GM12874 (cell line): ENCODE data around the gene LGALS1.

Source experiments
- TF ChIP-seq, protein P1 (sequence below): IDR thresholded peaks from 2 replicates; pipeline ENCODE4 v1.5.1; 2011; ENCODE audit warnings: low read depth, mild to moderate bottlenecking, control low read depth, low read length, moderate library complexity; ENCODE audit not compliant: insufficient read depth

LGALS1 gene

DNA sequence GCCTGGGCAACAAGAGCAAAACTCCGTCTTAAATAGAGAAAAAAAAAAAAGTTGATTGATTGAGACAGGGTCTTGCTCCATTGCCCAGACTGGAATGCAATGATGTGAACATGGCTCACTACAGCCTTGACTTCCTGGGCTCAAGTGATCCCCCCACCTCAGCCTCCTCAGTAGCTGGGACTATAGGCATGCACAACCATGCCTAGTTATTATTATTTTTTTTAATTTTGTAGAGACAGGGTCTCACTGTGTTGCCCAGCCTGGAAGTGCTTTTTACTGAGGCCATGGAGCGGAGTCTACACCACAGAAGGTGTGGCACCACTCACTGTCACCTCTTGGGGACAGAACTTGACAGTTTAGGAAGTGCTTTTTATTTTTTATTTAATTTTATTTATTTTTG is 39.2 kb downstream of the LGALS1 start:
- TF ChIP-seq, protein P1, sequence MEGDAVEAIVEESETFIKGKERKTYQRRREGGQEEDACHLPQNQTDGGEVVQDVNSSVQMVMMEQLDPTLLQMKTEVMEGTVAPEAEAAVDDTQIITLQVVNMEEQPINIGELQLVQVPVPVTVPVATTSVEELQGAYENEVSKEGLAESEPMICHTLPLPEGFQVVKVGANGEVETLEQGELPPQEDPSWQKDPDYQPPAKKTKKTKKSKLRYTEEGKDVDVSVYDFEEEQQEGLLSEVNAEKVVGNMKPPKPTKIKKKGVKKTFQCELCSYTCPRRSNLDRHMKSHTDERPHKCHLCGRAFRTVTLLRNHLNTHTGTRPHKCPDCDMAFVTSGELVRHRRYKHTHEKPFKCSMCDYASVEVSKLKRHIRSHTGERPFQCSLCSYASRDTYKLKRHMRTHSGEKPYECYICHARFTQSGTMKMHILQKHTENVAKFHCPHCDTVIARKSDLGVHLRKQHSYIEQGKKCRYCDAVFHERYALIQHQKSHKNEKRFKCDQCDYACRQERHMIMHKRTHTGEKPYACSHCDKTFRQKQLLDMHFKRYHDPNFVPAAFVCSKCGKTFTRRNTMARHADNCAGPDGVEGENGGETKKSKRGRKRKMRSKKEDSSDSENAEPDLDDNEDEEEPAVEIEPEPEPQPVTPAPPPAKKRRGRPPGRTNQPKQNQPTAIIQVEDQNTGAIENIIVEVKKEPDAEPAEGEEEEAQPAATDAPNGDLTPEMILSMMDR = no peak

DNA sequence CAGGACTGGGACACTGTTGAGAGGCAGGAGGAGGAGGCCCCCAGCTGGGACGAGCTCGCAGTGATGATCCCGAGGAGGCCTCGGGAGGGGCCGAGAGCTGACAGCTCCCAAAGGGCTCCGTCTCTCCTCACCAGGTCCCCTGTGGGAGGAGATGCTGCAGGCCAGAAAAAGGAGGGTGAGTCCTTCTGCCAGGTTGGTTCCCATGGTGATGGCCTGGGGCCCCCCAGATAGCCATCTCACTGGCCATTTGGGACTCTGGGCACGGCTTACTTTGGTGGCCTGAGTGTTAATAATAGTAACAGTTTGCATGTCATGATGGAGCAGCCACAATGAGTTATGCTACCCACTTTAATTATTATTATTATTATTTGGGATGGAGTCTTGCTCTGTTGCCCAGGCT is 40.3 kb downstream of the LGALS1 start:
- TF ChIP-seq, protein P1 = no peak

DNA sequence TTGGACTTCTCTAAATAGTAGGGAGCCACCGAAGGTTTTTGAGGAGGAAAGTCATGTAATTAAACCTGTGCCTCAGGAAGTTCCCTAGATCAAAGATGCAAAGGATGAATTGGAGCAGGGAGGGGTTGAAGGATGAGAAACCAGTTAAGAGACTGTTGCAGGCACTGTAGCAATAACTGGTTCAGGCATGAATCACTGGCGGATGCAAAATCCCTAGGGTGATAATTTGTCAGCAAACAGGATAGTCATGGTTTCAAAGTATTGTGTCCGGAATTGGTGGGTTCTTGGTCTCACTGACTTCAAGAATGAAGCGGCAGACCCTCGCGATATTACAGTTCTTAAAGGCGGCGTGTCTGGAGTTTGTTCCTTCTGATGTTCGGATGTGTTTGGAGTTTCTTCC is 41.3 kb downstream of the LGALS1 start:
- TF ChIP-seq, protein P1 = no peak

DNA sequence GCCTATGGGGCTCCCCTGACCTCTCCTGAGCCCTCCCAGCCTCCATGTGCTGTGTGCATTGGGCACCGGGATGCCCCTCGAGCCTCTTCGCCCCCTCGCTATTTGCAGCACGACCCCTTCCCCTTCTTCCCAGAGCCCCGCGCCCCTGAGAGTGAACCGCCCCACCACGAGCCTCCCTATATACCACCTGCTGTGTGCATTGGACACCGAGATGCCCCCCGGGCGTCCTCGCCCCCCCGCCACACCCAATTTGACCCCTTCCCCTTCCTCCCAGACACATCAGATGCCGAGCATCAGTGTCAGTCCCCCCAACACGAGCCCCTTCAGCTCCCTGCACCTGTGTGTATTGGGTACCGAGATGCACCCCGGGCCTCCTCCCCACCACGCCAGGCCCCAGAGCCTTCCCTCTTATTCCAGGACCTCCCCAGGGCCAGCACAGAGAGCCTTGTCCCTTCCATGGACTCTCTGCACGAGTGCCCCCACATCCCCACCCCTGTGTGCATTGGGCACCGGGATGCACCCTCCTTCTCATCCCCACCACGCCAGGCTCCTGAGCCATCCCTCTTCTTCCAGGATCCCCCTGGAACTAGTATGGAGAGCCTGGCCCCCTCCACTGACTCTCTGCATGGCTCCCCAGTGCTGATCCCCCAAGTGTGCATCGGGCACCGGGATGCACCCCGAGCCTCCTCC is 50.3 kb downstream of the LGALS1 start:
- TF ChIP-seq, protein P1 = no peak

DNA sequence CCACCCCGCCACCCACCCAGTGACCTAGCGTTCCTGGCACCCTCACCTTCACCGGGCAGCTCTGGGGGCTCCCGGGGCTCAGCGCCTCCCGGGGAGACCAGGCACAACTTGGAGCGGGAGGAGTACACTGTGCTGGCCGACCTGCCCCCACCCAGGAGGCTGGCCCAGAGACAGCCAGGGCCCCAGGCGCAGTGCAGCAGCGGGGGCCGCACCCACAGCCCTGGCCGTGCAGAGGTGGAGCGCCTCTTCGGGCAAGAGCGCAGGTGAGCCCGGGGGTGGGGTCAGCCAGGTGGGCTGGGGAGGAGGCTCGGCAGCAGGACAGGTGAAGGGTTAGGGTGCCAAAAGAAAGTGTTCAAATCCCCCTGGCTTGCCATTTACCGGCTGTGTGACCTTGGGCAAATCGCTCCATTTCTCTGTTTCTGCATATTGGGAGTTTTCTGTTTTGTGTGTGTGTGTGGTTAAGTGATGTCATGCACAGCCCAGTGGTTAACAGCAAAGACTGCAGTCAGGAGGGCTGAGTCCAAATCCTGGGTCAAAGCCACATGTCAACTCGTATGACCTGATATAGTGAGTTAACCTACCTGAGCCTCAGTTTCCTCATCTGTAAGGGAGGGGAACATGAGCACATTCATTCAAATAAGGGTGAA is 50.9 kb downstream of the LGALS1 start:
- TF ChIP-seq, protein P1 = no peak

DNA sequence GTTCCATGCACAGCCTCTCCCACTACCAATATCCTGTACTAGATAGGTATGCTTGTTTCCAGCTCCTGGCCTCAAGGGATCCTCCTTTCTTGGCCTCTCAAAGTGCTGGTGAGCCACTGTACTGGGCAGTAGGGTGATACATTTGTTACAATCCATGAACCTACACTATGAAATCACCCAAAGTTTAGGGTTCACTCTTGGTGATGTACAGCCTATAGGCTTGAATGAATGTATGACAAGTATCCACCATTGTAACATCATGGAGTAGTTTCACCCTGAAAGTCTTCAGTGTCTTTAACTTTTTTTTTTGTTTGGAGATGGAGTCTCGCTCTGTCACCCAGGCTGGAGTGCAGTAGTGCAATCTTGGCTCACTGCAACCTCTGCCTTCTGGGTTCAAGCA is 53.2 kb downstream of the LGALS1 start:
- TF ChIP-seq, protein P1 = no peak
